Activated naive CD8-positive, alpha-beta T cell treated with anti-CD3 and anti-CD28 coated beads, Interleukin-2, amount 50 U/mL, for 24 hours (primary cell): ENCODE measurements around the gene LRP1B.

ENCODE experiments used
- ATAC-seq: fragments of 150-1000 bp; cut with Tn5 transposase; one replicate; pipeline ENCODE4 v1.10.0; 2021
- DNase-seq: peaks from one replicate; pipeline ENCODE4 v3.0.0; 2021
- H3K27ac Mint-ChIP-seq: one replicate; pipeline ENCODE4 v1.8.0; 2021; ENCODE audit warnings: mild to moderate bottlenecking, mixed read lengths
- H3K27me3 Mint-ChIP-seq: one replicate; pipeline ENCODE4 v1.8.0; 2021; ENCODE audit warnings: mixed read lengths
- H3K36me3 Mint-ChIP-seq: one replicate; pipeline ENCODE4 v1.8.0; 2021; ENCODE audit warnings: low read depth, mixed read lengths
- H3K4me1 Mint-ChIP-seq: one replicate; pipeline ENCODE4 v1.8.0; 2021; ENCODE audit warnings: mixed read lengths
- H3K4me3 Mint-ChIP-seq: one replicate; pipeline ENCODE4 v1.8.0; 2021; ENCODE audit warnings: mild to moderate bottlenecking, moderate library complexity, mixed read lengths
- H3K9me3 Mint-ChIP-seq: one replicate; pipeline ENCODE4 v1.8.0; 2021; ENCODE audit warnings: mixed read lengths

The LRP1B gene

DNA sequence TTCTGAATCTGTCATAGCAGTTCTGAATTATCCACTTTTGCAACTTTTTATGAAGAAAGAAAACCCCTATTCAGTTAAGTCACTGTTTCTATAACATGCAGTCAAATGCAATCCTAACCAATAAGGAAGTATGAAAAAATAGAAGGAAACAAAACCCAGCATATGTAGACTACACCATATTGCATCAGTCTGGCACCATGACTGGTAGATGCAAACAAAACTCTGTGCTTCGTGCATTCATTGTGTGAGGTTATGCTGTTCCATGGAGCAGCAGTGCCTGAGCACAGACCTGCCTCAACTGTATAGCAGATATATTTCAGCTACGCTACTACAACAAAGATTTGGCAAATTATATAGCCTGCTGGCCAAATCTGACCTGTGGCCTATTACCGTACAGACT lies 325.5 kb downstream of the LRP1B start:
- Mint-ChIP-seq H3K36me3 (no peaks in the 10 kb centered on the region), H3K27me3 (no peaks in the 10 kb centered on the region), H3K4me3 (no peak overlapping the region), H3K27ac (no peak overlapping the region), H3K4me1 (no peaks in the 10 kb centered on the region), H3K9me3 (peaks cover 18% of the 10 kb centered on the region)
- ATAC-seq (no peak), DNase-seq (no peak)

GRCh38 chr2:141796449-141796848 lies 334.4 kb downstream of the LRP1B start:
- Mint-ChIP-seq H3K9me3 (peaks cover 14% of the 10 kb centered on the region), H3K27me3 (no peaks in the 10 kb centered on the region), H3K27ac (no peak overlapping the region), H3K4me1 (no peaks in the 10 kb centered on the region), H3K36me3 (no peaks in the 10 kb centered on the region), H3K4me3 (no peak overlapping the region)
- ATAC-seq (no peak), DNase-seq (no peak)

DNA sequence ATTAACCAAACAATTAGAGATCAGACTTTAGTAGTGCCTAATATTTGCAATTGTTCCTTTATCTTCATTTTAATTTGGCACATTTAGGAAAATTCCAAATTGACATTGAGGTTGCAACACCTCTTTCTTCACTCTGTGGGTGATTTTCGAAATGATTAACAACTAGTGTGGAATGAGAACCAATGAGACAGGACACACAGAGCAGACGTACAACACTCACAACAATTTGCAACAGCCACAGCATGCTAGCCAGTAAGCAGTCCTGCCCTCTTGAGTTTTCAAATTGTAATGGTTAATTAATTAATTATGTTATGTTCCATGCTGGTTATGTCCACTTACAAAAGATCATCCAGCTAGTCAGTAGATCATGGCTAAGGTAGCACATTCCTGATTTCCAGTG lies 339.3 kb downstream of the LRP1B start:
- Mint-ChIP-seq H3K4me1 (no peaks in the 10 kb centered on the region), H3K36me3 (no peaks in the 10 kb centered on the region), H3K27ac (no peak overlapping the region), H3K4me3 (no peak overlapping the region), H3K27me3 (no peaks in the 10 kb centered on the region), H3K9me3 (peaks cover 3% of the 10 kb centered on the region)
- DNase-seq (no peak), ATAC-seq (no peak)

DNA sequence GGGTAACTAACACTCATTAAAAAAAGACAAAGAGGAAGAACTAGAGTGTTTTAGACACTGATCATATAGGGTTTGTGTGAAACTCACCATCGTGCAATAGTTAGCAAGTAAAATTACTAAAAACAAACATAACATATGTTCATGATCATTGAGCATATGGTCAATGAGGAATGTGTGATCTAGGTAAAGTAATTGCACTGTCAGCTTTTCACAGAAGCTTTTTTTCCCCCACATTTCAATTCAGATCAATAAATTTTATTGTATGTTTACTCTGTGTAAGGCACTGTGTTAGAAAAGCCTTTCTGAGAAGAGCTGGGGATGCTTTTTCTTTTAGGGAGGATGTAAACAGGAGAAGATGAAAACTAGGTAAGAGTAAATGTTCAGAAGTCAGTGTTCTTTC lies 348.2 kb downstream of the LRP1B start:
- Mint-ChIP-seq H3K27me3 (no peaks in the 10 kb centered on the region), H3K27ac (no peak overlapping the region), H3K4me3 (no peak overlapping the region), H3K4me1 (no peaks in the 10 kb centered on the region), H3K36me3 (no peaks in the 10 kb centered on the region), H3K9me3 (no peaks in the 10 kb centered on the region)
- ATAC-seq (no peak), DNase-seq (no peak)

DNA sequence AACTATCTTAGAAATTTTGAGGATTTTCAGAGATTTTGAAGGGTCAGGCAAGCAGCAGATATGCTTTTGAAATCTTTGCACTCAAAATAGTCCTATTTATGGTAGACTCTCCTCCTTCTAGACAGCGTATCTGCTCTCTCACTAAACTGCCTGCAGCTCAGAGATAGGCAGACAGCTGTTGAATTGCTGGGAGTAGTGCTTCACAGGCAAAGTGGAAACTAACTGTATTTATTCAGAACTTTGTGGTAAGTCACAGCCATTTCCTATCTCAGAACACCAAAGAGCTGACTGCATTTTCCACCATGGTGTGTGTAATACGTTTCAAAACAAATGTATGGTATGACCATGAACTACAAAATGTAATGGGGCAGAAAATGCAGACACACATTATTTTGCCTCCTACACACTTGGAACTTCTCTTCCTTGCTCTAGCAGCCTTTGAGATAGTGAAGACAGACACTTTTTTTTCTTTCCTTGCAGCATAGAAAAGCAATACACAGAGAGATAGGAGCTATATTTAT lies 352.4 kb downstream of the LRP1B start:
- Mint-ChIP-seq H3K27me3 (no peaks in the 10 kb centered on the region), H3K4me1 (no peaks in the 10 kb centered on the region), H3K36me3 (no peaks in the 10 kb centered on the region), H3K4me3 (no peak overlapping the region), H3K27ac (no peak overlapping the region), H3K9me3 (no peaks in the 10 kb centered on the region)
- DNase-seq (no peak), ATAC-seq (no peak)

DNA sequence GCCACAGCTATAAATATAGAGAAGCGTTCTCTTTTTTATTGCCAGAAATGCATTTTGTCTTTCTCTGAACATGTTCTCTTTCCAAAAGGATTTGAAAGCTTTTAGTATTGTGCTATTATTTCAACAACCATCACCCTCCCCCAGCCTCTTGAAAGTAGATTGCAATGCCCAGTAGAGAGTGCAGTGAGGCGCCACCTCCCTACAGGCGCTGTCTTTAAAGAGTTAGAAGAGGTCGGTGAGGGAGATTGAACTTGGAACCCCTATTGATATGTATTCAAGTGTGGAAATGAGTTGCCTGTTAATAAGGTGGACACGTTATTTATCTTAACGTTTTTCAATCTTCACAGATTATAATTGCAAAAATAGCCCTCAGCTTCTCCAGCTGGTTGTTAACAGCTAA lies 360.3 kb downstream of the LRP1B start:
- DNase-seq (no peak), ATAC-seq (no peak)
- Mint-ChIP-seq H3K36me3 (no peaks in the 10 kb centered on the region), H3K9me3 (peaks cover 9% of the 10 kb centered on the region), H3K4me1 (no peaks in the 10 kb centered on the region), H3K27ac (no peak overlapping the region), H3K27me3 (no peaks in the 10 kb centered on the region), H3K4me3 (no peak overlapping the region)

DNA sequence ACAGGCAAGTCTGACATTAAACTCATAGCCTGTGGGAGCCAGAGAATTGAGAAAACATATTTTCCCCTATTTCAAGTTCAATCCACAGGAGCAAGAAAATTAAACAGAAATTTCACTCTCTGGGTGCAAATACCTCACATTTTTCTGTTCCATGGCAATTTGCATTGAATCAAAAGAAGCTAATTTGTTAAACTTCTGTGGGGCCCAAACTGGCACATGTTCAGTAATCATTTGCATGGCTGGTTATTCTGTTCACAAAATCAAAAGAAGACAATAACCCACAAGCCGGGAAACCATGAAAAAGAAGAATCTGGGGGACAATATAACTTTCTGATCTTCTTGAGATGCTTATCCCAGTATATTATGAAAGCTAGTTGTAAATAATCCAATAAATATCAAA lies 363.1 kb downstream of the LRP1B start:
- Mint-ChIP-seq H3K27ac (no peak overlapping the region), H3K9me3 (peaks cover 9% of the 10 kb centered on the region), H3K36me3 (no peaks in the 10 kb centered on the region), H3K4me3 (no peak overlapping the region), H3K4me1 (no peaks in the 10 kb centered on the region), H3K27me3 (no peaks in the 10 kb centered on the region)
- ATAC-seq (no peak), DNase-seq (no peak)

DNA sequence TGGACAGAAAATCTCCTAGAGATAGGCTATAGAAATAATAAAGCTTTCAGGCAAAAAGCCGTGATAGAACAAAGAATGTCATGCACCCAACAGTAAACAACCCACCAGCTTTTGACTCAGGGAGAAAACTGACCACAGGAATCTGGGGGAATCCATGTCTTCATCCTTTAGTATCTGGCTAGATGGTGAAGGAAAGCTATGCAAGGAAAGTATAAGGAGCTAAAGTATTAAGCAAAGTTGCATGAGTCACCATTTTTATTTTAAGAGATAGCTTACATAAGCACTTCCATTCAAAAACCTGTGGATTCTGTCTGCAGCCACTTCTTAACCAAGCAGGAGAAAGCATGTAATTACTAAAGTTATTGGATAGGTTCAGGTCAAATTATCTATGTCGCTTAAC lies 363.8 kb downstream of the LRP1B start:
- H3K36me3 Mint-ChIP-seq, result no peaks in the 10 kb centered on the region
- peaks cover 9% of the 10 kb centered on the region for H3K9me3 Mint-ChIP-seq
- no peak overlapping the region for H3K4me3 Mint-ChIP-seq
- no peaks in the 10 kb centered on the region for H3K4me1 Mint-ChIP-seq
- no peaks in the 10 kb centered on the region for H3K27me3 Mint-ChIP-seq
- ATAC-seq (no peak), DNase-seq (no peak)
- no peak overlapping the region for H3K27ac Mint-ChIP-seq

DNA sequence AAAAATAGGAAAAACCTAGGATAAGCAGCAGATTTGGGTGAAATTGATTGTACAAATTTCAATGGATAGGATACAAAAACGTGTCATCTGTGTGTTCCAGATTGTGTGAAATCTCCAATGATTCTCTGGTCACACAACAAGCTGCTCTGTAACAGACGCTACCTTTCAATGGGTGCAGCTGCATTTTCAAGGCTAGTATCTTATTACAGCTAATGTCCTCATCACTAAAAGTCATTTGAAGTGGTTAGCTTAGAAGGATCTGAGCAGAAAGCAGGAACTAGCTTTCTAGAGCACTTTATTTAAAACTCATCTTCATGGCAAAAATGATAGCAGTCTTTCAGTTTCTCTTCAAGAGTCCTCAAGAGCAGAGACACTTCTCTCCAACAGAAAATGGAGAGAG lies 364.6 kb downstream of the LRP1B start:
- no peak for ATAC-seq
- H3K9me3 Mint-ChIP-seq, result peaks cover 9% of the 10 kb centered on the region
- no peaks in the 10 kb centered on the region for H3K36me3 Mint-ChIP-seq
- H3K4me1 Mint-ChIP-seq, result no peaks in the 10 kb centered on the region
- no peak for DNase-seq
- H3K27me3 Mint-ChIP-seq, result no peaks in the 10 kb centered on the region
- no peak overlapping the region for H3K27ac Mint-ChIP-seq
- H3K4me3 Mint-ChIP-seq, result no peak overlapping the region

DNA sequence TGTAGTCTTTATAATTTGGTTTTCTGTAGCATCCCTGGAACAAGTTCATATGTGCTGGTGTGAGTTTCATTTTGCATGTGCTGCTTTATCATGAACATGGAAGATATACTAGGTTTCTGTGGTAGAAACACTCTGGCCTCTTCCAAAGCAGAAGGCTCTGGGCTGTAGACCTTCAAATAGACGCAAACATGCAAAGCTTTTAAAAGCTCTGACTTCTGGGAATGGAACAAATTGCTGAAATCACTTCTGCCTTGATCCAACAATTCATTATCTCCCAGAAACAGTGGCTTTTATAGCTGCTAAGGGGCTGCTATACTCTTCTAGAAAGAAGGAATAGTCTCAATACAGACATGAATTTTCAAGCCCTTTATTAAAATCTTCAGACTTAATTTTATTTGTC lies 382.2 kb downstream of the LRP1B start:
- Mint-ChIP-seq H3K27ac (no peak overlapping the region), H3K9me3 (peaks cover 8% of the 10 kb centered on the region), H3K4me3 (no peak overlapping the region), H3K27me3 (no peaks in the 10 kb centered on the region), H3K4me1 (no peaks in the 10 kb centered on the region), H3K36me3 (no peaks in the 10 kb centered on the region)
- DNase-seq (no peak), ATAC-seq (no peak)

DNA sequence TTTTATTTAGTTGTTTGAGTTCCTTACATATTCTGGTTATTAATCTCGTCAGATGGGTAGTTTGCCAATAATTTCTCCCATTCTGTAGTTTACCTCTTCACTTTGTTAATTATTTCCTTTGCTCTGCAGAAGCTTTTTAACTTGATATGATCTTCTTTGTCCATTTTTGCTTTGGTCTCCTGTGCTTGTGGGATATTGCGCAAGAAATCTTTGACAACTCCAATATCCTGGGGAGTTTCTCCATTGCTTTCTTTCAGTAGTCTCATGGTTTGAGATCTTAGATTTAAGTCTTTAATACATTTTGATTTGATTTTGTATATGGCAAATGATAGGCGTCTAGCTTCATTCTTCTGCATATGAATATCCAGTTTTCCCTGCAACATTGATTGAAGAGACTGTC lies 389.2 kb downstream of the LRP1B start:
- Mint-ChIP-seq H3K36me3 (no peaks in the 10 kb centered on the region), H3K27ac (no peak overlapping the region), H3K9me3 (peaks cover 20% of the 10 kb centered on the region), H3K4me1 (no peaks in the 10 kb centered on the region), H3K27me3 (no peaks in the 10 kb centered on the region), H3K4me3 (no peak overlapping the region)
- DNase-seq (no peak), ATAC-seq (no peak)

DNA sequence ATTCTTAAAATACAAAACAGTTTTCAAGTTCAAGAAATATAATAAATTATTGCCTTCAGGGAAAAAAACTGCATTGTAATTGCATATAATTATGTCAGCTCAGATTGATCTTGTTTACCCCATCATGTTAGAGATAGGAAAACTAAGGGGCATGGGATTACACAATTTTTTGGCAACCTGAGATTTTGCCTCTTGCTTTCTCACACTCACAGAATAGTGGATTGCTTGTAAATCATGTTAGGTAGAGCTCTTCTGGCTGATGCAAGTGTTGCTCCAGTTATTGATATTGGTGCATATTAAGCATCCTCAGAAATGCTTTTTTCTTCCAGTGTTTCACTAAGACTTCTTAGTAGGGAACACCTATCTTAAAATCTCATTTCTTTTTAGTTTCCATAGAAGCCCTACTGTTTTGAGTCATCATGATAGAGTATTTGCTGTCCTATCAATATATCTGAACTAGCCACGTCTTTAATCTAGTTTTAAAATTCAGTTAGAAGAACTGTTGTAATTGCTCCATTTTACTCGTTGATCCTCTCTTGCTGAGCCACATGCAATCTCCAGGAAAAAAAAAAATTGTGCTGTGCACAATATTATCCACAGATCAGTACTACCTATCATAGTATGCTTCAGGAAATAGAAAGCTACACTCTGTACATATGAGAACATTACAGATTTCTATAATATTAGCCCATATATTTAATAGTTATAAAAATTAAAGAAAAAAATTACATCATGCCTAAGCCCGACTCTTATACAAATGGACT lies 393.1 kb downstream of the LRP1B start:
- no peaks in the 10 kb centered on the region for H3K36me3 Mint-ChIP-seq
- H3K27ac Mint-ChIP-seq, result no peak overlapping the region
- ATAC-seq (no peak), DNase-seq (no peak)
- no peaks in the 10 kb centered on the region for H3K4me1 Mint-ChIP-seq
- peaks cover 11% of the 10 kb centered on the region for H3K9me3 Mint-ChIP-seq
- H3K4me3 Mint-ChIP-seq, result no peak overlapping the region
- no peaks in the 10 kb centered on the region for H3K27me3 Mint-ChIP-seq

DNA sequence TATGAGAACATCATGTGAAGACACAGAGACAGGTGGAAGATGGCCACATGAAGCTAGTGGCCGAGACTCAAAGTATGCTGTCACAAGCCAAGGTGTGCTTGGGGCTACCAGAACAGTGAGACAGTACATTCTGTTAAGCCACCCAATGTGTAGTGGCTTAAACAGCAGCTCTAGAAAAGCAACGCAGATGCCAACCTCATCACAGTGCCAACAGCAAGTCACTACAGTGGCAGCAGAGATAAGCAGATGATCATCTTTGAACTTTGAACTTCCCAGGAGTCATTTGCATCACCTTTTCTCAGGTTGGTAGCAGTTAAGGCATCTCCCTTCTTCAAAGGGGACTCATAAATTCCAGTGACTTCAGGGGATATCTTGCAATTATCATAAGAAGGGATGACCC lies 394.4 kb downstream of the LRP1B start:
- ATAC-seq (no peak), DNase-seq (no peak)
- no peak overlapping the region for H3K4me3 Mint-ChIP-seq
- H3K4me1 Mint-ChIP-seq, result no peaks in the 10 kb centered on the region
- H3K27ac Mint-ChIP-seq, result no peak overlapping the region
- H3K36me3 Mint-ChIP-seq, result no peaks in the 10 kb centered on the region
- no peaks in the 10 kb centered on the region for H3K27me3 Mint-ChIP-seq
- H3K9me3 Mint-ChIP-seq, result peaks cover 11% of the 10 kb centered on the region

GRCh38 chr2:141728886-141729285 lies 401.9 kb downstream of the LRP1B start:
- no peak for DNase-seq
- Mint-ChIP-seq H3K27ac (no peak overlapping the region), H3K9me3 (peaks cover 5% of the 10 kb centered on the region), H3K36me3 (no peaks in the 10 kb centered on the region), H3K27me3 (no peaks in the 10 kb centered on the region), H3K4me3 (no peak overlapping the region), H3K4me1 (no peaks in the 10 kb centered on the region)
- ATAC-seq, result no peak

GRCh38 chr2:141728142-141728541 lies 402.7 kb downstream of the LRP1B start:
- no peak for ATAC-seq
- Mint-ChIP-seq H3K27ac (no peak overlapping the region), H3K27me3 (no peaks in the 10 kb centered on the region), H3K4me3 (no peak overlapping the region), H3K36me3 (no peaks in the 10 kb centered on the region), H3K4me1 (no peaks in the 10 kb centered on the region), H3K9me3 (no peaks in the 10 kb centered on the region)
- DNase-seq, result no peak

DNA sequence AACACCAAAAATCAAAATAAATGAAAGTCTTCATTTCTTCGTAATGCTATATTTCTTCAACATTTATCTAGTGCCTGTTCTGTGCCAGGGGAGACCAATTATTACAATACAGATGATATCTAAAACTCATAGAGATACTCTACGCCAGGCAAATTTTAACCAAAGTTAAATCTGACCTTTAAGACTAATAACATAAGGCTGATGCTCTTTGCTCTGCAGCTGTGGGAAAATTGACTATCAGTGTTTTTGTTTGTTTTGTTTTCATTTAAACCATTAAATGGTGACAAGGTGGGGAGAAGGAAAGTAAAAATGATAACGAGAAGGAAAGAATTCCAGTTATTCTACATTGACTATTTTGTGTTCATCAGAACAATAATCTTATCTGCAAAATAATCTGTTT lies 406.4 kb downstream of the LRP1B start:
- Mint-ChIP-seq H3K27me3 (no peaks in the 10 kb centered on the region), H3K36me3 (no peaks in the 10 kb centered on the region), H3K9me3 (peaks cover 7% of the 10 kb centered on the region), H3K4me3 (no peak overlapping the region), H3K4me1 (no peaks in the 10 kb centered on the region), H3K27ac (no peak overlapping the region)
- ATAC-seq (no peak), DNase-seq (no peak)
